Vagina (tissue), 2 donors: ENCODE results near the gene JMJD7. TPM values are rescaled to one million over a fixed set of nuclear protein-coding genes. Genes with fewer than 3 reads are reported as not detected.
A peak's percentile ranks its signal among the peaks of the same experiment; 100 is the strongest.
"Not testable (repeated sequence)": the region's sequence is repeated elsewhere in the genome, so short reads cannot be mapped to it uniquely, and the experiment has no call there.

ENCODE experiments used
- DNase-seq, 2 donors: peaks; one replicate each; pipeline ENCODE4 v3.0.0-alpha.2; 2017; ENCODE audit errors: extremely low spot score in 2 of 2
- H3K27ac ChIP-seq: fragments of 200-600 bp; sonication (generic); one replicate; pipeline ENCODE4 v1.5.1; 2019
- H3K27me3 ChIP-seq: fragments of 200-600 bp; sonication (generic); one replicate; pipeline ENCODE4 v1.5.1; 2019
- H3K36me3 ChIP-seq, 2 donors: fragments of 200-600 bp; sonication (generic); one replicate each; pipeline ENCODE4 v1.5.1; 2017 to 2019
- H3K4me1 ChIP-seq: fragments of 200-600 bp; sonication (generic); one replicate; pipeline ENCODE4 v1.5.1; 2019
- H3K4me3 ChIP-seq, 2 donors: fragments of 200-600 bp; sonication (generic); 1 replicate in 1 of 2; 2 replicates in 1 of 2; pipeline ENCODE4 v1.5.1; 2016 to 2019
- H3K9me3 ChIP-seq: fragments of 200-600 bp; sonication (generic); one replicate; pipeline ENCODE4 v1.5.1; 2019
- POLR2A ChIP-seq, 2 donors: fragments of 450-650 bp; IDR thresholded peaks; one replicate each; pipeline ENCODE4 v1.6.1; 2017; ENCODE audit warnings: antibody characterized with exemption in 2 of 2, mild to moderate bottlenecking in 2 of 2, moderate library complexity in 2 of 2
- POLR2AphosphoS5 ChIP-seq, 2 donors: sonication (generic); formaldehyde crosslinking; IDR thresholded peaks; one replicate each; pipeline ENCODE4 v1.9.0; 2017; ENCODE audit warnings: antibody characterized with exemption in 2 of 2, mild to moderate bottlenecking in 2 of 2, low read depth in 1 of 2; ENCODE audit not compliant: insufficient read depth in 1 of 2
- intact Hi-C: fragments of 100-400 bp; cut with DNase I; formaldehyde crosslinking; loops from one replicate; pipeline ENCODE4 v1.15.1; 2023
- total RNA-seq: library from RNA; depleted of rRNA; stranded (reverse); fragments of >200 nt; gene quantifications from one replicate; pipeline ENCODE4 v1.2.3, GENCODE V29; 2016
- TF ChIP-seq, protein P1 (sequence below), 3 experiments: fragments of 450-650 bp in 2 of 3; fragments of 200-600 bp in 1 of 3; sonication (generic) in 1 of 3; IDR thresholded peaks; one replicate each; pipeline ENCODE4 v1.5.1; 2017 to 2019; ENCODE audit warnings: antibody characterized with exemption in 3 of 3, mild to moderate bottlenecking in 2 of 3, moderate library complexity in 2 of 3

JMJD7 gene
- total RNA-seq, 1 donor from 2014 or later, result 26.3 TPM

DNA sequence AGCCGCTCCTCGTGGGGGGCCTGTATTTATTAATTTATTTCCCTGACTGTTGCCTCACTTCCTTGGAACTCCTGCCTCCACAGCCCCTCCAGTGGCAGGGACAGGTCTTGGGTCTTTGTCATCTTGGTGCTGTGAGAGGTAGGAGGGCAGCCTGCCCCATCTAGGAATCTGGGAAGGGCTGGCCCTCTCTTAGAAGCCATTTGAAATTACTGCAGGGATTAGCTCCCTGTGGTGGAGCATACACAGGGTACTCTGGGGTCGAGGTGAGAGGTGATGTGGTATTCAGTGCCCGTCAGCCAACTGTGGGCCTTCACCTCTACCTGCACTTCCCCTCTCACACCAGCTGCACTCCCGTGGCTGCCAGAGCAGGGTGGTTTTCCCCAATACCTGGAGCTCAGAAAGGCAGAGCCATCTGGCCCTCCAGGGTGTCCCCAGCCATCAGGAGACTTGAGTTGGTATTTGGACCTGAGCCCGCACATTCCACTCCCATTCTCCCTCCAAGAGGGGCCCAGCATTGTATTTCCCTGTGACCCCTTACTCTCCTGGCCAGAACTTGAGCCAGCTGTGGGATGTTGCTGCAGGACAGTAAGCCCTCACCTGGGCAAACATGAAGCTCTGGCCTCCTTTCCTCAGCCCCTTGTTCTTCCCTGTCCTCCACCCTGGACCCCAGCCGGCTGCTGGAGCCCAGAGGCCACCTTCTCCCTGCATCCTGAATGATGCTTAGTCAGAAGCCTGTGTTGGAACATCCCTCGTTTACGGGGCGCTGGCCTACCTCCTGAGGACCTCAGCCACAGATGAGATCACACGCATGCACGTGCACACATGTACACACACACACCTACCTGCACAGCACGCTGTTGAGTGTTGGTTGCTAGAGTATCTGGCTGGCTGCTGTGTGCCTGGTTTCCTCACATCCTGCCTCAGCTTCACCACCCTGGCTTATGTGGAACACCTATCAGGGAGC is 2.0 kb upstream of the JMJD7 start:
- Histone ChIP-seq H3K4me1 (peaks cover 34% of the 10 kb centered on the region), H3K36me3 (peaks cover 0 to 38% of the 10 kb centered on the region in 2 donors), H3K4me3 (no peak overlapping the region), H3K27ac (no peak overlapping the region), H3K27me3 (no peaks in the 10 kb centered on the region), H3K9me3 (no peaks in the 10 kb centered on the region)
- intact Hi-C loops, result no loop called here
- TF ChIP-seq POLR2A (IDR thresholded peaks at IDR 0.05) (no peak), POLR2AphosphoS5 (IDR thresholded peaks at IDR 0.05; ENCODE audit: insufficient read depth in 1 of 2, low read depth in 1 of 2) (no peak)
- TF ChIP-seq, protein P1, sequence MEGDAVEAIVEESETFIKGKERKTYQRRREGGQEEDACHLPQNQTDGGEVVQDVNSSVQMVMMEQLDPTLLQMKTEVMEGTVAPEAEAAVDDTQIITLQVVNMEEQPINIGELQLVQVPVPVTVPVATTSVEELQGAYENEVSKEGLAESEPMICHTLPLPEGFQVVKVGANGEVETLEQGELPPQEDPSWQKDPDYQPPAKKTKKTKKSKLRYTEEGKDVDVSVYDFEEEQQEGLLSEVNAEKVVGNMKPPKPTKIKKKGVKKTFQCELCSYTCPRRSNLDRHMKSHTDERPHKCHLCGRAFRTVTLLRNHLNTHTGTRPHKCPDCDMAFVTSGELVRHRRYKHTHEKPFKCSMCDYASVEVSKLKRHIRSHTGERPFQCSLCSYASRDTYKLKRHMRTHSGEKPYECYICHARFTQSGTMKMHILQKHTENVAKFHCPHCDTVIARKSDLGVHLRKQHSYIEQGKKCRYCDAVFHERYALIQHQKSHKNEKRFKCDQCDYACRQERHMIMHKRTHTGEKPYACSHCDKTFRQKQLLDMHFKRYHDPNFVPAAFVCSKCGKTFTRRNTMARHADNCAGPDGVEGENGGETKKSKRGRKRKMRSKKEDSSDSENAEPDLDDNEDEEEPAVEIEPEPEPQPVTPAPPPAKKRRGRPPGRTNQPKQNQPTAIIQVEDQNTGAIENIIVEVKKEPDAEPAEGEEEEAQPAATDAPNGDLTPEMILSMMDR (IDR thresholded peaks at IDR 0.05), result no peak
- no peak for DNase-seq

DNA sequence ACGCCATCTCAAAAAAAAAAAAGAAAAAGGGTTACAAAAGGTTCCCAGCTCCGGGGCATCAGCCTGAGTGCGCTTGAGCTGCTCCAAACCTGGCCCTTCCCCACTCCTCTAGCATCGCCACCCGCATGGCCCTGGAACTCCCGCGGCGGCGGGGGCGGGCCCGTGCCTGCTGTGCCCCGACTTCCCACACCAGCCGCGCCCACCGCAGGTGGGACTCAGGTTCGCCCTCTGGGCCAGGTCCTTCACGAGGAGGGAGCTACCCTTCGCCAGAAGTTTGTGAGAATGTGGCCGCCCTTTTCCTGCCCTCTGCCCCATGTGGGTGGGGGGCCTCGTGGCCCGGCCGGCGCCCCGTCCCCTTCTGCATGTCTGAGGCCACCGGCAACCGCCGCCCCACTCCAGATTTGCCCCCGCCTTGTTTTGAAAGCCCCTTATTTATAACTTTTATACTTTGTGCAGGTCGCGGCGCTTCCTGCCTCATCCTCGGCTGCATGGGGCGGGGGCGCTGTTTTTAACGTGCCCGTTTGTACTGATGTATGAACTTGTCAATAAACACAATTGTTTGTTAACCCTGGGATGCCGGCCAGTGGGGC is 507 bp upstream of the JMJD7 start:
- H3K36me3 ChIP-seq, result peaks cover 0 to 23% of the 10 kb centered on the region in 2 donors
- H3K4me1 ChIP-seq, result peaks cover 49% of the 10 kb centered on the region
- H3K9me3 ChIP-seq, result no peaks in the 10 kb centered on the region
- DNase-seq, result no peak
- no peaks in the 10 kb centered on the region for H3K27me3 ChIP-seq
- TF ChIP-seq, protein P1 (IDR thresholded peaks at IDR 0.05), result no peak
- intact Hi-C loops, result no loop called here
- H3K27ac ChIP-seq, result peak overlapping the region; percentile 62
- H3K4me3 ChIP-seq, result peak overlapping the region; percentile 77 to 88

DNA sequence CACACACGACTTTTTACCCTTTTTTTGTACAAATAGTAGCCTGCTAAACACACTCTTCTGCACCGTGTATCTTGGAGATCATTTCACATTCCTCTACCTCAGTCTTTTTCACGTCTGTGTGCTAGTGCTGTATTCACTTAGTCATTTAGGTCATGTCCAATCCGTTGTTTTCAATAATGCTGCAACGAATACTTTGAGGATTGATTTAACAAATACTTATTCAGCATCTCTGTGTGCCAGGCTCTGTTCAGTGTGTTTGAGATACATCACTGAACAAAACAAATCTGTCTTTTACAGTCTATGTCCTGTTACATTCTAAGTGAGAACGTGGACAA is 882 bp downstream of the JMJD7 start:
- DNase-seq, result no peak
- Histone ChIP-seq H3K4me1 (peaks cover 63% of the 10 kb centered on the region), H3K36me3 (peaks cover 0 to 12% of the 10 kb centered on the region in 2 donors), H3K9me3 (no peaks in the 10 kb centered on the region), H3K27ac (peak overlapping the region; percentile 90), H3K27me3 (no peaks in the 10 kb centered on the region), H3K4me3 (peak overlapping the region; percentile 77 to 88)
- intact Hi-C loops, result no loop called here
- TF ChIP-seq, protein P1 (IDR thresholded peaks at IDR 0.05), result no peak

- Histone ChIP-seq H3K36me3 (peaks cover 0 to 4% of the 10 kb centered on the region in 2 donors), H3K4me3 (no peak overlapping the region), H3K4me1 (peaks cover 70% of the 10 kb centered on the region), H3K9me3 (no peaks in the 10 kb centered on the region), H3K27me3 (no peaks in the 10 kb centered on the region), H3K27ac (no peak overlapping the region)
- intact Hi-C loops, result no loop called here
- DNase-seq, result no peak
- no peak for TF ChIP-seq POLR2AphosphoS5 (IDR thresholded peaks at IDR 0.05; ENCODE audit: insufficient read depth in 1 of 2, low read depth in 1 of 2)
- TF ChIP-seq, protein P1 (IDR thresholded peaks at IDR 0.05), result no peak
- TF ChIP-seq POLR2A (IDR thresholded peaks at IDR 0.05), result no peak
These were observed 2.2 kb downstream of the JMJD7 start for GRCh38 chr15:41829959-41830646.

GRCh38 chr15:41831291-41831690 is 3.4 kb downstream of the JMJD7 start:
- DNase-seq, H3K4me3 ChIP-seq, H3K36me3 ChIP-seq, H3K27me3 ChIP-seq, intact Hi-C loops, H3K9me3 ChIP-seq: not testable (repeated sequence)
- Histone ChIP-seq H3K4me1 (peaks cover 70% of the 10 kb centered on the region), H3K27ac (peak overlapping the region; percentile 42)
